GM06990 (cell line): Measurements from ENCODE around the gene RASA3.

Experiments used
- DNase-seq: peaks from one replicate; pipeline ENCODE4 v3.0.0-alpha.2; 2011; ENCODE audit not compliant: insufficient read length; ENCODE audit errors: extremely low read depth
- H3K27me3 ChIP-seq: replicated peaks from 2 replicates; pipeline ENCODE4 v1.6.0; 2011; ENCODE audit warnings: low read length; ENCODE audit not compliant: control insufficient read depth, insufficient read depth
- H3K36me3 ChIP-seq: 2 replicates; pipeline ENCODE4 v1.5.1; 2011; ENCODE audit warnings: low read length; ENCODE audit not compliant: control insufficient read depth, insufficient read depth
- H3K4me3 ChIP-seq: replicated peaks from 2 replicates; pipeline ENCODE4 v1.5.1; 2011; ENCODE audit warnings: low read depth, mild to moderate bottlenecking, control low read depth, low read length
- CTCF ChIP-seq: IDR thresholded peaks from 2 replicates; pipeline ENCODE4 v1.5.1; 2011; ENCODE audit warnings: low read length, control low read depth, mild to moderate bottlenecking, inconsistent platforms; ENCODE audit not compliant: insufficient read depth, poor library complexity, severe bottlenecking

The RASA3 gene

GRCh38 chr13:113938246-113938645 is 194.2 kb downstream of the RASA3 start:
- no peak for DNase-seq
- no peaks in the 10 kb centered on the region for H3K36me3 ChIP-seq
- no peaks in the 10 kb centered on the region; the same call in none of the 2 replicates for H3K27me3 ChIP-seq
- no peak for TF ChIP-seq CTCF
- H3K4me3 ChIP-seq, result no peak overlapping the region

- H3K27me3 ChIP-seq, result no peaks in the 10 kb centered on the region; the same call in none of the 2 replicates
- H3K36me3 ChIP-seq, result no peaks in the 10 kb centered on the region
- no peak for DNase-seq
- TF ChIP-seq CTCF, result no peak
- no peak overlapping the region for H3K4me3 ChIP-seq
These were observed 194.8 kb downstream of the RASA3 start for GRCh38 chr13:113937527-113938180.

GRCh38 chr13:113937073-113937472 is 195.3 kb downstream of the RASA3 start:
- Histone ChIP-seq H3K4me3 (no peak overlapping the region), H3K36me3 (no peaks in the 10 kb centered on the region), H3K27me3 (no peaks in the 10 kb centered on the region; the same call in none of the 2 replicates)
- DNase-seq, result no peak
- no peak for TF ChIP-seq CTCF

- no peak for DNase-seq
- Histone ChIP-seq H3K4me3 (no peak overlapping the region), H3K27me3 (no peaks in the 10 kb centered on the region; the same call in none of the 2 replicates), H3K36me3 (no peaks in the 10 kb centered on the region)
- no peak for TF ChIP-seq CTCF
These were observed 196.1 kb downstream of the RASA3 start for GRCh38 chr13:113936166-113936965.

GRCh38 chr13:113935001-113935844 is 197.2 kb downstream of the RASA3 start:
- Histone ChIP-seq H3K27me3 (no peaks in the 10 kb centered on the region; the same call in none of the 2 replicates), H3K36me3 (no peaks in the 10 kb centered on the region), H3K4me3 (no peak overlapping the region)
- no peak for DNase-seq
- TF ChIP-seq CTCF, result no peak
